ENCODE measurements around the gene PTPN14.

PTPN14 gene

DNA sequence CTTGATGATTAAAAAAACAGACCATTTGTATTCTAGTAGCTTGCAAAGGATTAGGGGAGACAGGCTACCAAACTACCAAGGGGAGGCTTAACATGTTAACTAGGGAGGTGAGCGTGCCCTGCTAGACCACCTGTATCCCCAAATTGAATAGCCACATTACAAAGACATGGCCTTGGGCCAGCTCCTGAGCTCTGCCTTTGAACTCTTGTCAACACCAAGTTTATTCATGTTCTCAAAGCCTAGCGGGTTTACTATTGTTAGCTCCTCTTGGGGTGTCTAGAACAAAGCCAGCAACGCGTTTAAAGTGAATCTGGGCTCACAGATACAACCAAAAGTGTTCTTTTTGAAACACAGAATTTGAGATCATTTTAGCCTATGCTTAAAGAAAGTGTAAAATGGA is 234.1 kb downstream of the PTPN14 start:
- no peak for DNase-seq (ENCODE audit: low read depth in 2 of 3, low spot score in 2 of 3)

DNA sequence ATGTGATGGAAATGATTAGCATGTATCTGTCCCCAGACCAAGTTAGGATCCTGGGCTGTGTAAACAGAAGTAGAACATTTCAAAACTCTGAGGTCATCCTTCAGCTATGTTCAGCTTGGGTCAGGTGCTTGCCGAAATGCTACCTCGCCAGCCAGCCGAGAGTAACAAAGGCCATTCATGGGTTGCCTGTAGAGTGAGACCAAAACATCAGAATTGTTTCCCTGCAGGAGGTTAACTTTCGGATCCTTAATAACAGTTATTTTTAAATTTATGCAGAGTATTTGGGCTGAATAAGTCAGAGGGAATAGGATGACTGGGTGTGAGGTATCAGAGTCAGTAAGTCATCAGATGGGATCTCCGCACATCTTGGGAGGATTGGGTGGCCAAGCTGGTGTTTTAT is 234.8 kb downstream of the PTPN14 start:
- DNase-seq (ENCODE audit: low read depth in 2 of 3, low spot score in 2 of 3), result no peak

DNA sequence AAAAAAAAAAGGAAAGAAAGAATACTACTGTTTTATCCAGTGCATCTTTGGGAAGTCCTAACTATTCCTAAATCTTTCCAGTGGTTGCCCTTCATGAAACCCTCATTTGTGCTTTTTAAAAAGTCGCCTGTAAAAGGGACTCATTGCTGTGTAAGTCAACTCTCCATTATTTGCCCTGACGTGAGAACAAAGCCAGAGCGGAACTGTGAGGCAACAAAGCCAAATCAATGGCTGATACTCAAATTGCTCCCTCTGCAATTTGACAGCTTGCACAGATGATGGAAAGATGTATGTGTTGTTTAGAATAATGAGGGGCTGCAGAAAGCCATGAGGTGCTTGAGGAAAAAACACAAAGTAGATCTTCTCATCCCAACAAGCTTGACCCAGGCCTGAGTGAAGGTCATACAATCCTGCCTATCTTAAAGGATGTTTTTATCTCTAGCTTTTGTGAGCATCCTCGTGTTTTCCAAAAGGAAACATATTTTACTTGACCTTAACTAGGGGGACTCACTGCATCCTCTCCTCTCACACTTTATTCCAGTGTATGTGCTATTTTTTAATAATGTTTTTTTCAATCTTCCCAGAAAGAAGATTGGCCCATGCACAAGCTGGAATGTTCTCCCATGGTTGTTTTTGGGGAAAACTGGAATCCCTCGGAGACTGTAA is 237.1 kb downstream of the PTPN14 start:
- no peak for DNase-seq (ENCODE audit: low read depth in 2 of 3, low spot score in 2 of 3)

DNA sequence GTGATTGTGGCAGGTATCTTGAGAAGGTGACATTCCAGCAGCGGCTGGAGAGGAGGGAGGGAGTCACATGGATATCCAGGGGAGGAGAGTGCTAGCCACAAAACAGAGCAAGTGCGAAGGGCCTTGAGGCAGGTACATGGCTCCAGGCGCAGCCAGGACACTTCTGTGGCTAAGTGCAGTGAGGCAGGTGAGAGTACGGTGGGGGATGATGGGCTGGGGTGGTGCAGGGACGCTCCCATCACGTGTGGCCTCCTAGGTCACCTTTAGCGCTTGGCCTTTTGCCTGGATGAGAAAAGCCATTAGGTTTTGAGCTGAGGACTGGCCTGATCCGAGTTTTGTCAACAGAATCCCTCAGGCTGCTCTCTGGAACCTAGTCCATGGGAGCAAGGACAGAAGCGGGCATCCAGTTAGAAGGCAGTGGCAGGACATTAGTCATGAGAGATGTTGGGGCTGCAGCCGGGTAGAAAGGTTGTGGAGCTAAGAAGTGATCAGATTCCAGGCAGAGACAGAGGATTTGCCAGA is 238.8 kb downstream of the PTPN14 start:
- no peak for DNase-seq (ENCODE audit: low read depth in 2 of 3, low spot score in 2 of 3)

DNA sequence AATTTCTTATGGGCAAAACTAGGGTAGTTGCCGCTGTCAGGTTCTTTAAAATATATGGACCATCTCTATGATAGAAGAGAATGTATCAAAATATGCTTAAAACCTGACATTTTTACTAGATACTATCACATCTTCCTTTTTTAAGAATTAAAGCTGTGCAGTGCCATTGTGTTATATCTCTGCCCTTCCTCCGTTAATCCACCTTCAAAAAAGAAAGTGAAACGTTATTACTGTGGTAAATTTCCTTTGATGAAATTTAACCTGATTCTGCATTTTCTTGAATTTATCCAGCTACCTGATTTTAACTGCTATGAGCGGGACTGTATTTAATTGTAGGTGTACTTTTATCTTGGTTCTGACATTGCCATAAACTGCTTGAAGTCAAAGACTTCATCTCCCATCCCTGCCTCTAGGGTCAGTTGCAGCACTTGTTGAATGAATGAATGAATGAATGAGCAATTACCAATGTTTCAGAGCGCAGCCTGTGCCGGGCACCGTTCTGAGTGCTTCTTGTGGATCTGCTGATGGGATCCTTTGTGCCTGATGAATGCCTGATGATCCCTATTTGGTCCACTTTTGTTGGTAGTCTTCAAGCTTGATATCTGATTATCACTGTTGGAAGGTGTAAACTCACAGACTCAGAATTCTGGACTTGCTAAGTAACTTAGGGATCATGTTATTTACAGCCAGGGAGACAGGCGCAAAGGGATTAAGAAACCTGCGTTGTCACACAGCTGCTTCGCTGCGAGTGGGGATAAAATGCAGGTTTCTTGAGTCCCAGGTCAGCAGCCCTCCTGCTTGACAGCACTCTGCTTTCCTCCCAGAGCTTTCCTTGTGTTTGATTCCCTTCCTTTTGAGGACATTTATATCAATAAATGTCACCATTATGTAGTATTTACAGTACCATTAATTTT is 240.4 kb downstream of the PTPN14 start:
- no peak for DNase-seq (ENCODE audit: low read depth in 2 of 3, low spot score in 2 of 3)

DNA sequence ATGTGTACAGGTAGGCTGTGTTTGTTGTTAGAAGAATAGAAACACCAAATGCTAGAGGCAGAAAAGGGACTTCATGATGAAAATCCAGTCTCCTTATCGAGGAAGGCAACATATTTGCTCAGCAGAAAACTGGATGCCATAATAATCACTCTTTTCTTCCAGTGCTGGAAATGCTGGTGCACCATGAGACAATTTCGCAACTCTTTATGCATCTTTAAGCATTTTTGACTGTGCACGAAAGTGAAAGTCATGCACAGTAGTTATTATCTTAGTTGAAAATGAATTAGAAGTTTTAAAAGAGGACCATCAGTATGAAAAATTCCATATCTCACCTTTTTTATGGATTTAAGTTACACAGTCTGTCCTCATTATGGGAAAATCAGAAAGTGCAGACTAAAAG is 241.4 kb downstream of the PTPN14 start:
- no peak for DNase-seq (ENCODE audit: low read depth in 2 of 3, low spot score in 2 of 3)

DNA sequence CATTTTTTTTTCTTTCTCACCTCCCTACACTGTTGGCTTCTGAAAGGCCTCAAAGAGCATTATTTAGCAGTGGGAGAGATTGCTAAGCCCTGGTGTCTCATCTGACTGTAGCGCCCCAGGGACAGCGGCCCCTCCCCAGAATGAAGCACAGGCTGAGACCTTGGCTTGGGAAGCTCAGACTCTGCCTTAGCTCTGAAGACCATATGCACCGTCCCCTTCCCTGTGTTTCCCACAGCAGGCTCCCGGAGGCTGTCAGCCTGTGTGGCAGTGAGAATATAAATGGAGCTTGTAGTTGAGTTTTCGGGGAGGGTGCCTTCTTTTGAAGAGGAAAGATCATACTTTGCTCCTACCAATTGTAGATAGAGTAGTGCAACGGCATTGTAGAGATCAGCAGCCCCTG is 245.1 kb downstream of the PTPN14 start:
- DNase-seq (ENCODE audit: low read depth in 2 of 3, low spot score in 2 of 3), result no peak

DNA sequence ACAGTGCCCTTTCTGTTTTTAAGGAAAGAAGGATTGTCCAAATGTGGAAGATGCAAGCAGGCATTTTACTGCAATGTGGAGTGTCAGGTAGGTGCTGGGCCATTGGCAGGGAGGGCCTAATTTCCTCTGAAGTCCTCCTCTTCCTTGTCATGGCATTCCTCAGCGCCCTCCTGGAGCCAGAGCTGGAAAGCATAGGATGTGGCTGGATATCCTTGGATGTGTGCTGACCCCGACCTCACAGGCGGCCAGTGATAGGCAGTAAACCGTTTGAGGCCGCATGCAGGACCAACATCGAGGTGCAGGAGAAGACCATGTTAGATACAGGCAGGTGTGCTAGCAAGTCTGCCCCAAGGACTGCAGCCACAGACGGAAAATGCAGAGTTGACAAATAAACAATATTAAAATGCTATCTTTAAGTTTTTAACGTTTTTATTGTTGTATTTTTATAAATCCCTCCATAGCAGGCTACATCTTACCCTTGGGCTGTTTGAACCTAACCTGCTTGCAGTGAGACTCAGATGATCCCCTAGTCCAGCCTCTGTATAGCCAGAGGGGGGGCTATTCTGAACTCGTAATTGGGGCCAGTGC is 246.1 kb downstream of the PTPN14 start:
- DNase-seq (ENCODE audit: low read depth in 2 of 3, low spot score in 2 of 3), result no peak

DNA sequence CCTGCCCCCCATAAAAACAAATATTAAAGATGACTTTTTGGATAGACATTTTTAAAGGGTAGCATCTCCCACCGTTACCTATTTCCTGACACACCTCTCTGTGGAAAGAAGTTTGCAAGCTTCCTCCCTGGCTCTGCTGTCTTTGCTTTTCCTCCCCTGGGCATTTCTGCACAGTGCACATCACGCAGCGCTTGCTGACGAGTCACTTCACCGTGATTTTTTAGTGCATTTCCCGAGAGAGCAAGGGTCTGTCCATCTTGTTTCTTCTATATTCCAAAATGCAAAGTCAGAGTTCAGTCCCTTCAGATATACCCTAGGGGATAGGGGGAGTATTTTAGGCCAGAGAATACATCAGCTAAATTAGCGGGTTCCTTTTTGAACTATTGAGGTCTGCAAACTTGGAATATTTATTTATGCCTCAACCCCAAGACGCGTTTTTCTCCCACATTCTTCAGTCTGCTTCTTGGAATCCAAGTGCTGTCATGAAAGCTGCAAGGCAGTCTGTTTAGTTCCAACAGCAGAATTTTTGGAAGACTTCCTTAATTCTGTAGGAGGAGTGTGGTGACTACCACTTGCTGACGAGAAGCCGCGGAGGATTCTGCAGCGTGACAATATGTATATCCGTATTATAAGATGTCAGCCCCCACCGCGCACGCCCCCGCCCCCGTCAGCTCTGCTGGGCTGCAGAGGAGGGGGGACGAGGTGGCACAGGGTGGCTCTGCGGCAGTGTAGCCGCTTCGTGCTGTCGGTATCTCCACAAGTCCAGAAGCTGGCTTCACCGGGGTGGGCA is 248.1 kb downstream of the PTPN14 start:
- no peak for DNase-seq (ENCODE audit: low read depth in 2 of 3, low spot score in 2 of 3)

DNA sequence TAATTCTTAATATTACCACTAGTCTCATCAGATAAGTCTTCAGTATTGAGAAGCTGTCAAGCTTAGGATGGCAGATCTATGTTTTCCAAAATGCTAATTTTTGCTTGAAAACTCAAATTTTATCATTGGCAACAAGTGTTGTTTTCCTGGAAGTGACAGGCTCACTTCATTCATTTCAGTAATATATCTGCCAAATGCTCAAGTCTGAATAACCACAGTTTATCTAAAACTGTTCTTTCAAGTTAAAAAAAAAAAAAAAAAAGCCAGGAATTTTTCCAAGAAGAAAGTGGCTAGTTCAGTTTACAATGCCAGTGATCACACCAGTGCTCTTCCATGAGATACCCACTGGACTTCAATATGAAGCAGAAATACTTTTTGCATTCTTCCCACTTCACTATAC is 249.9 kb downstream of the PTPN14 start:
- no peak for DNase-seq (ENCODE audit: low read depth in 2 of 3, low spot score in 2 of 3)

DNA sequence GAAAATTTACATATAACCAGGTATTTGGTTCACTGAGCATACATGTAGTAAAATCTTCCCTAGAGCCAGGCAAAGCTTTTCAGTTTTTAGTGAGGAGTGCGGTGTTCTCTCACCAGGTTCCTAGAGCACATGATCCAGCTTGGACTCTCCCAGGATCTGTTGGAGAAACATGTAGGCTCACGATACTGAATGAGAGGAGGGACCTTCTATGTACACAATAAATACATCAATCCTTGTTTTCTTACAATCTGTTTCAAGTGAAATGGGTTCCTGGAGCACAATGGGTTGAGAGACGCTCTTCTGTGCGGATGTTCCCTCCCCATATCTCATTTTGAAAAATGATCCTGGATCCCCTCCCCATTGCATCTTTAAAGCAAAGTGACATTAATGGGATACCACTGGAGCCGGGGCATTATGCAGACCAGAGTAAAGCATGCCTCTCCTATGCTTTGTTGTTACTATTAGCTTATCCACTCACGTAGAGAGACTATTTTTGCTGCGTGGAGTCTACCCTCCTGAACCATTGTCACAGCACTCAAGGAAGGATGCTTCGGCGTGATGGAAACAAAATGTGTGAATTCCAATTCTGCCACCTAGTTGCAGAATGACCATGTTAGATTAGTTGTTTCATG is 251.1 kb downstream of the PTPN14 start:
- no peak for DNase-seq (ENCODE audit: low read depth in 2 of 3, low spot score in 2 of 3)
